C4-2B (cell line): Measurements from ENCODE around the gene PCSK5.

ENCODE experiments used
- CTCF ChIP-seq: fragments of 450-650 bp; conservative IDR thresholded peaks from 2 replicates; pipeline ENCODE4 v1.5.1; 2017; ENCODE audit warnings: mild to moderate bottlenecking
- ZFX ChIP-seq: fragments of 450-650 bp; IDR thresholded peaks from 2 replicates; pipeline ENCODE4 v1.6.1; 2017

- TF ChIP-seq ZFX, result no peak
- TF ChIP-seq CTCF, result no peak
Measured at GRCh38 chr9:75878488-75878860, 12.0 kb upstream of the PCSK5 start.
